Ovary (tissue), 9 donors: ENCODE results near the gene FNTB. TPM values are rescaled to one million over a fixed set of nuclear protein-coding genes. Genes with fewer than 3 reads are reported as not detected.

Experiments used
- DNase-seq, 5 donors: peaks; one replicate each; pipeline ENCODE4 v3.0.0-alpha.2; 2019 to 2020
- H3K27ac ChIP-seq, 2 donors: fragments of 200-600 bp; one replicate each; pipeline versions ENCODE4 v1.5.1 to v1.8.0; 2019 to 2022
- H3K27me3 ChIP-seq: fragments of 200-600 bp; one replicate; pipeline ENCODE4 v1.8.0; 2022
- H3K36me3 ChIP-seq: fragments of 200-600 bp; sonication (generic); one replicate; pipeline ENCODE4 v1.5.1; 2019
- H3K4me1 ChIP-seq: one replicate; pipeline ENCODE4 v1.8.1; 2013; ENCODE audit warnings: mild to moderate bottlenecking, moderate library complexity; ENCODE audit not compliant: insufficient read depth
- H3K4me3 ChIP-seq: fragments of 200-600 bp; sonication (generic); one replicate; pipeline ENCODE4 v1.5.1; 2017
- H3K9me3 ChIP-seq, 2 donors: fragments of 200-600 bp in 1 of 2; sonication (generic) in 1 of 2; one replicate each; pipeline versions ENCODE4 v1.5.1 to v1.8.1; 2013 to 2019; ENCODE audit warnings: mild to moderate bottlenecking in 1 of 2, moderate library complexity in 1 of 2
- EP300 ChIP-seq: sonication (generic); formaldehyde crosslinking; IDR thresholded peaks from one replicate; pipeline ENCODE4 v1.6.1; 2017; ENCODE audit warnings: antibody characterized with exemption
- POLR2A ChIP-seq: fragments of 450-650 bp; IDR thresholded peaks from one replicate; pipeline ENCODE4 v1.6.1; 2017; ENCODE audit warnings: antibody characterized with exemption, mild to moderate bottlenecking, moderate library complexity
- WGBS, 3 donors: extraction: QIAGEN DNeasy Blood & Tissue Kit in 1 of 3; methylation state at CpG; one replicate each; pipeline versions ENCODE4 v1.1.5 to v1.1.7; 2013 to 2017; 5-methylcytosine and 5-hydroxymethylcytosine counted together
- intact Hi-C, 4 donors: fragments of 100-400 bp; cut with DNase I; formaldehyde crosslinking; loops; one replicate each; pipeline versions ENCODE4 v1.11.0 to v1.15.1; 2022 to 2023
- polyA plus RNA-seq, 2 donors: library from polyadenylated mRNA; stranded (reverse); fragments of 200-250 nt in 1 of 2; fragments of 350-450 nt in 1 of 2; fragmentation: Illumina TruSeq in 1 of 2; extraction: RNeasy Lipid Tissue Mini Kit (QIAGEN cat#74804) in 1 of 2; gene quantifications; one replicate each; pipeline ENCODE4 v1.2.3, GENCODE V29; 2013 to 2014
- total RNA-seq, 7 donors: library from RNA; depleted of rRNA in 2 of 7; stranded (reverse); fragments of >200 nt in 2 of 7; fragmentation: NEBNext Ultra II Directional in 3 of 7; extraction: Animal tissue kit (Norgen Biotek cat#: 25700) in 3 of 7; gene quantifications; one replicate each; pipeline versions ENCODE4 v1.1.0 to v1.2.4, GENCODE V29; 2016 to 2023
- TF ChIP-seq, protein P1 (sequence below), 3 donors: fragments of 450-650 bp in 2 of 3; fragments of 200-600 bp in 1 of 3; IDR thresholded peaks; one replicate each; pipeline versions ENCODE4 v1.5.1 to v1.8.0; 2016 to 2022; ENCODE audit warnings: antibody characterized with exemption in 3 of 3, mild to moderate bottlenecking in 1 of 3
- donor health status: DM: no; HTN: no; CAD: no; lungs with moderate emphysema.
- donor health status: DM: no; HTN: no; CAD: no.
- donor health status: Bipolar disorder and iron deficiency.
- donor health status: DM: yes; HTN: yes; CAD: no.
- donor health status: DM: no; HTN: no; CAD: no.
- donor health status: DM: yes; HTN: yes; CAD: no.

Gene FNTB
- total and polyA plus RNA-seq, 9 donors: 8.0 to 19.0 (median 14.1) TPM

DNA sequence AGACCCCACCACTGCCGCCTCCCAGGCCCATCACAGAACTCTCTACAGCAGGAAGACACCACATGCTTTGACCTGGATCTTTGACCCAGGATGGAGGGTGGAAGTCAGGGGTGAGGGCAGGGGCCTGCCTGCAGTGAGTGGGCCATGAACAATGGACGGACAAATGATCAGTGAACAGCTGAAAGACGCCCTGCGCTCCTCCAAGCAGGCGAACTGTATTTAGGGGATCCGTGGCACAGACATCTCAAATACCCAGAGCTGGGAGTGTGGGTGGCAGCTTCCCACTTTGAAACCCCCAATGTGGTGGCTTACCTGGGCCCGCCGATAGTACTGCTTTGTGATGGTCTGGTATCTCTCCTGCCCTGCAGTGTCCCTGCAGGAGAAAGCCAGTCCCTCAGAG is 35.4 kb upstream of the FNTB start:
- Histone ChIP-seq H3K27ac (no peak overlapping the region), H3K4me1 (no peaks in the 10 kb centered on the region), H3K4me3 (no peak overlapping the region), H3K27me3 (no peaks in the 10 kb centered on the region), H3K9me3 (no peaks in the 10 kb centered on the region), H3K36me3 (no peaks in the 10 kb centered on the region)
- TF ChIP-seq, protein P1, sequence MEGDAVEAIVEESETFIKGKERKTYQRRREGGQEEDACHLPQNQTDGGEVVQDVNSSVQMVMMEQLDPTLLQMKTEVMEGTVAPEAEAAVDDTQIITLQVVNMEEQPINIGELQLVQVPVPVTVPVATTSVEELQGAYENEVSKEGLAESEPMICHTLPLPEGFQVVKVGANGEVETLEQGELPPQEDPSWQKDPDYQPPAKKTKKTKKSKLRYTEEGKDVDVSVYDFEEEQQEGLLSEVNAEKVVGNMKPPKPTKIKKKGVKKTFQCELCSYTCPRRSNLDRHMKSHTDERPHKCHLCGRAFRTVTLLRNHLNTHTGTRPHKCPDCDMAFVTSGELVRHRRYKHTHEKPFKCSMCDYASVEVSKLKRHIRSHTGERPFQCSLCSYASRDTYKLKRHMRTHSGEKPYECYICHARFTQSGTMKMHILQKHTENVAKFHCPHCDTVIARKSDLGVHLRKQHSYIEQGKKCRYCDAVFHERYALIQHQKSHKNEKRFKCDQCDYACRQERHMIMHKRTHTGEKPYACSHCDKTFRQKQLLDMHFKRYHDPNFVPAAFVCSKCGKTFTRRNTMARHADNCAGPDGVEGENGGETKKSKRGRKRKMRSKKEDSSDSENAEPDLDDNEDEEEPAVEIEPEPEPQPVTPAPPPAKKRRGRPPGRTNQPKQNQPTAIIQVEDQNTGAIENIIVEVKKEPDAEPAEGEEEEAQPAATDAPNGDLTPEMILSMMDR (IDR thresholded peaks at IDR 0.05): no peak
- TF ChIP-seq EP300 (no peak), POLR2A (no peak)
- DNase-seq: no peak
- intact Hi-C loops: no loop called here
- 93 to 95% (median 94%) methylated on average over 8 of the region's 8 CpGs for WGBS, 3 donors

DNA sequence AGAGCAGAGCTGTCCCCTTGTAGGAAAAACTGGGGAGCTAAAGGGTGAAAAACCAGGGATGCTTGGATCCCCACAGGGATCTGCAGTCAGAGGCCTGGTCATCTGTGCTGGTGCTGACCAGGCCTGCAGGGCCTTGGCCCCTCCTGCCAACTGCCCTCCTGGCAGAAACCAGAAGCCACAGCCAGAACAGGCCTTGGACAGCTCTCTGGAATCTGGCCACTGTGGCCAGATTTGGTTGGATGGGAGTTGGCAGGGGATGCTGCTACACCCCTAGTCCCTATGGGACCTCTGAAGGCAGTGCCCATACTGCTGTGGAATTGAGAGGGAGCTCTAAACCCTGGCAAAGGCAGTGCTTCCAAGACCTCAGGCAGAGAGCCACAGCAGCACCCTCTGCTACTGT is 35.0 kb upstream of the FNTB start:
- Histone ChIP-seq H3K36me3 (no peaks in the 10 kb centered on the region), H3K27me3 (no peaks in the 10 kb centered on the region), H3K27ac (no peak overlapping the region), H3K4me1 (no peaks in the 10 kb centered on the region), H3K4me3 (no peak overlapping the region), H3K9me3 (no peaks in the 10 kb centered on the region)
- no peak for DNase-seq
- TF ChIP-seq, protein P1 (IDR thresholded peaks at IDR 0.05): no peak
- TF ChIP-seq EP300 (no peak), POLR2A (no peak)
- intact Hi-C loops: no loop called here

DNA sequence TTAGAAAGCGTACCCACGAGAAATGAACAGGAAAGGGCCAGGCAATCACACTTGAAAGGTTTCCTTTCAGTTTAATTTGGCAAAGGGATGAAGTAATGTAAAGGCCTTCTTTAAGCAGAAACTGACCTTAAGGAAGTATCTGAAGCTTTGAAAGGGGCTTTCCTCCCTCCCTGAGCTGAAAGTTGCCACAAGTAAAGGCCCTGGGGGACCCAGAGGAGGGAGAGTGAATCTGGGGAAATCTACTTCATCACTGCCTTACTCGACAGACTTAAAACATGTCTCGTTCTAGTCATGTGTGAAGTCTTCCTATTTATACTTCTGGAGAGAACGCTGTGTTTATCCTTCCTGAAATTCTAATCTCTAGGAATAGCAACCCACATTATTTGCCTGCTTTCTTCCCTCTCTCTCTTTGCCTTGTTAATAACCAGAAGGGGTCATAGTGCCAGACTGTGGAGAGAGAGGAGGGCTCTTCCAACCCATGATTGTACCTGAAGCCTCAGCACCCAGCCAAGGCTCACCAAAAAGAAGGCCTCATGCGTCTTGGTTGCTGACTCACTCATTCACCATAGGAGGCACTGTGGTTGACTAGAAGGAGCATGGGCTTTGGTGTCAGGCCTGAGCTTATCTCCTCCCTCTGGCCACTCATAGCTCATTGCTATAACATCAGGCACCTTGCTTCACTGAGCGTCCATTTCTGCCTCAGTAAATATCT is 33.9 kb upstream of the FNTB start:
- H3K27ac ChIP-seq: no peak overlapping the region
- H3K9me3 ChIP-seq: no peaks in the 10 kb centered on the region
- 65 to 79% (median 72%) methylated on average over 7 of the region's 7 CpGs for WGBS, 3 donors
- H3K27me3 ChIP-seq: no peaks in the 10 kb centered on the region
- H3K4me3 ChIP-seq: no peak overlapping the region
- TF ChIP-seq, protein P1 (IDR thresholded peaks at IDR 0.05): no peak
- TF ChIP-seq EP300 (no peak), POLR2A (no peak)
- no peaks in the 10 kb centered on the region for H3K36me3 ChIP-seq
- intact Hi-C loops: no loop called here
- no peak for DNase-seq
- H3K4me1 ChIP-seq: no peaks in the 10 kb centered on the region

DNA sequence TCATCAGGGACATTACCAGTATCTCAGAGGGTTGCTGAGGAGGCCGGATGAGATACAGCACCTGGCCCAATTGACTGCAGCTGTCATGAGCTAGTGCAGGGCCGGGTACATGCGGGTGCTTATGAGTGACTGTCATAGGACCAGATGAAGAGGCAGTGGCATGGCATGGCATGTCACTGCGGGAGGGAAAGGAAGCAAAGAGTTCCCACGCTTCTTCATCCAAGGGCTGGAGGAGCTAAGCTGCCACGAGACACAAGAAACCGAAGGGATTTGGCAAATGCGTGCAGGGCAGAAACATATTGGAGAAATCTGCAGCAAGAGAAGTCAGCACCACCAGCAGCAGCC is 33.4 kb upstream of the FNTB start:
- TF ChIP-seq EP300: no peak
- TF ChIP-seq, protein P1 (IDR thresholded peaks at IDR 0.05): no peak
- TF ChIP-seq POLR2A: no peak
- H3K36me3 ChIP-seq: no peaks in the 10 kb centered on the region
- H3K4me1 ChIP-seq: no peaks in the 10 kb centered on the region
- intact Hi-C loops: no loop called here
- H3K4me3 ChIP-seq: no peak overlapping the region
- 89 to 92% (median 89%) methylated on average over 8 of the region's 8 CpGs for WGBS, 3 donors
- DNase-seq: no peak
- no peaks in the 10 kb centered on the region for H3K9me3 ChIP-seq
- H3K27me3 ChIP-seq: no peaks in the 10 kb centered on the region
- H3K27ac ChIP-seq: no peak overlapping the region
